ENCODE measurements around the gene SMIM45.

The SMIM45 gene

GRCh38 chr22:41931701-41932269 is 20.2 kb upstream of the SMIM45 start:
- H3K9ac ChIP-seq (ENCODE audit: low read length) = no peak overlapping the region
- H3K9me2 ChIP-seq (ENCODE audit: insufficient read depth, low read length) = no peaks in the 10 kb centered on the region
- no peaks in the 10 kb centered on the region for H3K9me3 ChIP-seq (ENCODE audit: low read length)
- H3K79me2 ChIP-seq (replicated peaks; ENCODE audit: insufficient read depth, low read length) = no peaks in the 10 kb centered on the region
- no peak overlapping the region for H3K4me3 ChIP-seq (ENCODE audit: low read length)
- peaks cover 4% of the 10 kb centered on the region for H3K27me3 ChIP-seq (ENCODE audit: insufficient read depth, low read depth, low read length)
- H3K36me3 ChIP-seq (ENCODE audit: insufficient read depth, low read length) = no peaks in the 10 kb centered on the region
- no peak overlapping the region for H2AFZ ChIP-seq (ENCODE audit: low read depth, low read length)
- TF ChIP-seq TAF1 (IDR thresholded peaks at IDR 0.05; ENCODE audit: low read depth) = no peak
- TF ChIP-seq, protein P1, sequence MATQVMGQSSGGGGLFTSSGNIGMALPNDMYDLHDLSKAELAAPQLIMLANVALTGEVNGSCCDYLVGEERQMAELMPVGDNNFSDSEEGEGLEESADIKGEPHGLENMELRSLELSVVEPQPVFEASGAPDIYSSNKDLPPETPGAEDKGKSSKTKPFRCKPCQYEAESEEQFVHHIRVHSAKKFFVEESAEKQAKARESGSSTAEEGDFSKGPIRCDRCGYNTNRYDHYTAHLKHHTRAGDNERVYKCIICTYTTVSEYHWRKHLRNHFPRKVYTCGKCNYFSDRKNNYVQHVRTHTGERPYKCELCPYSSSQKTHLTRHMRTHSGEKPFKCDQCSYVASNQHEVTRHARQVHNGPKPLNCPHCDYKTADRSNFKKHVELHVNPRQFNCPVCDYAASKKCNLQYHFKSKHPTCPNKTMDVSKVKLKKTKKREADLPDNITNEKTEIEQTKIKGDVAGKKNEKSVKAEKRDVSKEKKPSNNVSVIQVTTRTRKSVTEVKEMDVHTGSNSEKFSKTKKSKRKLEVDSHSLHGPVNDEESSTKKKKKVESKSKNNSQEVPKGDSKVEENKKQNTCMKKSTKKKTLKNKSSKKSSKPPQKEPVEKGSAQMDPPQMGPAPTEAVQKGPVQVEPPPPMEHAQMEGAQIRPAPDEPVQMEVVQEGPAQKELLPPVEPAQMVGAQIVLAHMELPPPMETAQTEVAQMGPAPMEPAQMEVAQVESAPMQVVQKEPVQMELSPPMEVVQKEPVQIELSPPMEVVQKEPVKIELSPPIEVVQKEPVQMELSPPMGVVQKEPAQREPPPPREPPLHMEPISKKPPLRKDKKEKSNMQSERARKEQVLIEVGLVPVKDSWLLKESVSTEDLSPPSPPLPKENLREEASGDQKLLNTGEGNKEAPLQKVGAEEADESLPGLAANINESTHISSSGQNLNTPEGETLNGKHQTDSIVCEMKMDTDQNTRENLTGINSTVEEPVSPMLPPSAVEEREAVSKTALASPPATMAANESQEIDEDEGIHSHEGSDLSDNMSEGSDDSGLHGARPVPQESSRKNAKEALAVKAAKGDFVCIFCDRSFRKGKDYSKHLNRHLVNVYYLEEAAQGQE (IDR thresholded peaks at IDR 0.05; ENCODE audit: borderline replicate concordance) = no peak
- TF ChIP-seq MXI1 (conservative IDR thresholded peaks at IDR 0.05; ENCODE audit: poor library complexity, severe bottlenecking) = no peak
- TF ChIP-seq, protein P2, sequence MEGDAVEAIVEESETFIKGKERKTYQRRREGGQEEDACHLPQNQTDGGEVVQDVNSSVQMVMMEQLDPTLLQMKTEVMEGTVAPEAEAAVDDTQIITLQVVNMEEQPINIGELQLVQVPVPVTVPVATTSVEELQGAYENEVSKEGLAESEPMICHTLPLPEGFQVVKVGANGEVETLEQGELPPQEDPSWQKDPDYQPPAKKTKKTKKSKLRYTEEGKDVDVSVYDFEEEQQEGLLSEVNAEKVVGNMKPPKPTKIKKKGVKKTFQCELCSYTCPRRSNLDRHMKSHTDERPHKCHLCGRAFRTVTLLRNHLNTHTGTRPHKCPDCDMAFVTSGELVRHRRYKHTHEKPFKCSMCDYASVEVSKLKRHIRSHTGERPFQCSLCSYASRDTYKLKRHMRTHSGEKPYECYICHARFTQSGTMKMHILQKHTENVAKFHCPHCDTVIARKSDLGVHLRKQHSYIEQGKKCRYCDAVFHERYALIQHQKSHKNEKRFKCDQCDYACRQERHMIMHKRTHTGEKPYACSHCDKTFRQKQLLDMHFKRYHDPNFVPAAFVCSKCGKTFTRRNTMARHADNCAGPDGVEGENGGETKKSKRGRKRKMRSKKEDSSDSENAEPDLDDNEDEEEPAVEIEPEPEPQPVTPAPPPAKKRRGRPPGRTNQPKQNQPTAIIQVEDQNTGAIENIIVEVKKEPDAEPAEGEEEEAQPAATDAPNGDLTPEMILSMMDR (IDR thresholded peaks at IDR 0.05; ENCODE audit: poor library complexity, severe bottlenecking) = no peak
- no peak for TF ChIP-seq SMC3 (conservative IDR thresholded peaks at IDR 0.05; ENCODE audit: poor library complexity)
- no peak for TF ChIP-seq EZH2 (IDR thresholded peaks at IDR 0.05; ENCODE audit: borderline replicate concordance, insufficient read depth, low read length, poor library complexity, severe bottlenecking)
- TF ChIP-seq RAD21 (conservative IDR thresholded peaks at IDR 0.05) = no peak
- no peak for TF ChIP-seq POLR2AphosphoS5 (IDR thresholded peaks at IDR 0.05)
- no peak for TF ChIP-seq EP300 (conservative IDR thresholded peaks at IDR 0.05; ENCODE audit: poor library complexity, severe bottlenecking)
- H3K4me2 ChIP-seq (ENCODE audit: low read length) = no peak overlapping the region
- no peaks in the 10 kb centered on the region for H4K20me1 ChIP-seq (ENCODE audit: insufficient read depth)
- H3K27ac ChIP-seq (ENCODE audit: low read length) = no peak overlapping the region
- H3F3A ChIP-seq (ENCODE audit: insufficient read depth, low read length, poor library complexity, severe bottlenecking) = no peaks in the 10 kb centered on the region

- H3K9ac ChIP-seq (ENCODE audit: low read length) = no peak overlapping the region
- no peak overlapping the region for H3K4me2 ChIP-seq (ENCODE audit: low read length)
- H3K27me3 ChIP-seq (ENCODE audit: insufficient read depth, low read depth, low read length) = no peaks in the 10 kb centered on the region
- H3K27ac ChIP-seq (ENCODE audit: low read length) = no peak overlapping the region
- no peaks in the 10 kb centered on the region for H3F3A ChIP-seq (ENCODE audit: insufficient read depth, low read length, poor library complexity, severe bottlenecking)
- TF ChIP-seq TAF1 (IDR thresholded peaks at IDR 0.05; ENCODE audit: low read depth) = no peak
- no peak for TF ChIP-seq MXI1 (conservative IDR thresholded peaks at IDR 0.05; ENCODE audit: poor library complexity, severe bottlenecking)
- no peak for TF ChIP-seq EZH2 (IDR thresholded peaks at IDR 0.05; ENCODE audit: borderline replicate concordance, insufficient read depth, low read length, poor library complexity, severe bottlenecking)
- TF ChIP-seq, protein P2 (IDR thresholded peaks at IDR 0.05; ENCODE audit: poor library complexity, severe bottlenecking) = no peak
- no peak for TF ChIP-seq SMC3 (conservative IDR thresholded peaks at IDR 0.05; ENCODE audit: poor library complexity)
- TF ChIP-seq POLR2AphosphoS5 (IDR thresholded peaks at IDR 0.05) = no peak
- TF ChIP-seq, protein P1 (IDR thresholded peaks at IDR 0.05; ENCODE audit: borderline replicate concordance) = no peak
- no peak for TF ChIP-seq RAD21 (conservative IDR thresholded peaks at IDR 0.05)
- TF ChIP-seq EP300 (conservative IDR thresholded peaks at IDR 0.05; ENCODE audit: poor library complexity, severe bottlenecking) = no peak
- no peaks in the 10 kb centered on the region for H4K20me1 ChIP-seq (ENCODE audit: insufficient read depth)
- no peaks in the 10 kb centered on the region for H3K36me3 ChIP-seq (ENCODE audit: insufficient read depth, low read length)
- H2AFZ ChIP-seq (ENCODE audit: low read depth, low read length) = no peak overlapping the region
- H3K4me3 ChIP-seq (ENCODE audit: low read length) = no peak overlapping the region
- H3K9me3 ChIP-seq (ENCODE audit: low read length) = no peaks in the 10 kb centered on the region
- H3K79me2 ChIP-seq (replicated peaks; ENCODE audit: insufficient read depth, low read length) = no peaks in the 10 kb centered on the region
- no peaks in the 10 kb centered on the region for H3K9me2 ChIP-seq (ENCODE audit: insufficient read depth, low read length)
Observed at GRCh38 chr22:41932353-41932752, 19.6 kb upstream of the SMIM45 start.

All from neural cell (in vitro differentiated cells).